Heart right ventricle (tissue), 16 donors: ENCODE measurements around the gene MRPL28. TPM values are rescaled to one million over a fixed set of nuclear protein-coding genes. Genes with fewer than 3 reads are reported as not detected.
A peak's percentile ranks its signal among the peaks of the same experiment; 100 is the strongest.

Experiments used
- ATAC-seq, 8 donors: fragments of 200-7000 bp; cut with Tn5 transposase; one replicate each; pipeline ENCODE4 v1.9.1; 2020; ENCODE audit warnings: mild to moderate bottlenecking in 8 of 8, moderate library complexity in 8 of 8, moderate number of reproducible peaks in 1 of 8
- DNase-seq, 2 donors: peaks; one replicate each; pipeline ENCODE4 v3.0.0-alpha.2; 2020
- H3K27ac ChIP-seq, 10 donors: fragments of 200-600 bp; sonication (generic) in 2 of 10; one replicate each; pipeline versions ENCODE4 v1.5.0 to v1.8.0; 2020 to 2022; ENCODE audit warnings: mild to moderate bottlenecking in 3 of 10
- H3K27me3 ChIP-seq, 7 donors: fragments of 200-600 bp; one replicate each; pipeline ENCODE4 v1.8.0; 2021 to 2022; ENCODE audit warnings: mild to moderate bottlenecking in 2 of 7
- H3K36me3 ChIP-seq, 9 donors: fragments of 200-600 bp; sonication (generic) in 1 of 9; one replicate each; pipeline versions ENCODE4 v1.5.0 to v1.8.0; 2020 to 2022; ENCODE audit warnings: mild to moderate bottlenecking in 2 of 9
- H3K4me1 ChIP-seq, 9 donors: fragments of 200-600 bp; sonication (generic) in 1 of 9; one replicate each; pipeline versions ENCODE4 v1.5.0 to v1.8.0; 2020 to 2022; ENCODE audit warnings: mild to moderate bottlenecking in 4 of 9
- H3K4me3 ChIP-seq, 10 donors: fragments of 200-600 bp; sonication (generic) in 2 of 10; one replicate each; pipeline versions ENCODE4 v1.5.0 to v1.8.0; 2020 to 2022; ENCODE audit warnings: mild to moderate bottlenecking in 7 of 10, moderate library complexity in 2 of 10
- H3K9me3 ChIP-seq, 11 donors: fragments of 200-600 bp in 10 of 11; sonication (generic) in 2 of 11; one replicate each; pipeline versions ENCODE4 v1.5.0 to v1.8.0; 2013 to 2022; ENCODE audit warnings: mild to moderate bottlenecking in 2 of 11, control low read depth in 1 of 11, moderate library complexity in 1 of 11
- CTCF ChIP-seq, 9 donors: fragments of 200-600 bp; sonication (generic) in 2 of 9; IDR thresholded peaks; one replicate each; pipeline versions ENCODE4 v1.5.0 to v1.8.0; 2021 to 2022; ENCODE audit warnings: antibody characterized with exemption in 9 of 9, mild to moderate bottlenecking in 5 of 9, moderate library complexity in 1 of 9
- WGBS, 2 donors: extraction: QIAGEN DNeasy Blood & Tissue Kit; methylation state at CpG; one replicate each; pipeline ENCODE4 v1.1.7; 2013; ENCODE audit warnings: inconsistent platforms in 1 of 2; 5-methylcytosine and 5-hydroxymethylcytosine counted together
- intact Hi-C, 10 donors: fragments of 100-400 bp; cut with DNase I; formaldehyde crosslinking; loops; one replicate each; pipeline versions ENCODE4 v1.11.1 to v1.14.2; 2022
- polyA plus RNA-seq, 2 donors: library from polyadenylated mRNA; stranded (reverse); fragments of 200-250 nt; gene quantifications; one replicate each; pipeline ENCODE4 v1.2.3, GENCODE V29; 2013
- total RNA-seq, 10 donors: library from RNA; stranded (reverse); fragmentation: NEBNext Ultra II Directional in 3 of 10; extraction: Animal tissue kit (Norgen Biotek cat#: 25700) in 3 of 10; gene quantifications; one replicate each; pipeline versions ENCODE4 v1.2.1 to v1.2.4, GENCODE V29; 2021 to 2023
- donor health status: Arrhythmogenic right ventricular cardiomyopathy.
- donor health status: ischemic (EF 13 %, LVEDD 7.1; RV severe dilation, severe dysfunction).
- donor health status: healthy with polysubstance abuse.
- donor health status: DM: no; HTN: yes; CAD: no.
- donor health status: DM: no; HTN: no; CAD: no.
- donor health status: ischemic (EF 25% LVEDD 6.9; RV normal size, moderate dysfunction).
- donor health status: ischemic (EF 25% LVEDD 5.7; RV mildly dilated, moderate dysfunction).
- donor health status: healthy.
- donor health status: DM: yes; HTN: yes; CAD: no.
- donor health status: Ischemic cardiomyopathy.
- donor health status: ischemic (EF 35%, LVEDD 5.7; RV mildly dilated, moderate dysfunction).
- donor health status: nonischemic (EF 11% LVEDD 7.7; RV severe dilation, severe dysfunction).
- donor health status: DM: yes; HTN: yes; CAD: no.
- donor health status: PGD.
- donor health status: ischemic (EF 29% LVEDD 5.4; RV normal size, mild dysfunction).
- donor health status: nonischemic (EF 23%, LVEDD 6.1; RV moderate dilation, normal function).

MRPL28 gene
- total and polyA plus RNA-seq, 12 donors: 64.9 to 169 (median 75.8) TPM

- DNase-seq (peak; percentile 96 to 98), ATAC-seq (peak; percentile 89 to 93 (median 91))
- TF ChIP-seq CTCF (IDR thresholded peaks at IDR 0.05): peak in 8 of 9 donors; percentile 24 to 83 (median 58)
- H3K4me3 ChIP-seq: peak within 1 kb of the TSS; percentile 53 to 97 (median 84)
- H3K4me1 ChIP-seq: peaks cover under 1 to 33% (median 21%) of the 10 kb centered on the region in 9 donors
- intact Hi-C loops: loop anchor here in 3 of 10 donors (2.0 kb wide), 2 partner anchors 19 to 23 kb away; partner anchors contain the start of gene RAB11FIP3 (in 2 of the 3)
- no peaks in the 10 kb centered on the region for H3K27me3 ChIP-seq
- H3K36me3 ChIP-seq: peaks cover 0 to 14% (median 0%) of the 10 kb centered on the region in 9 donors
- WGBS, 2 donors: 0 to 1% methylated on average over 71 to 91 of the region's 91 CpGs
- peak within 1 kb of the TSS; percentile 51 to 97 (median 92) for H3K27ac ChIP-seq
- H3K9me3 ChIP-seq: no peaks in the 10 kb centered on the region
Observed at GRCh38 chr16:401468-402348, 31.4 kb upstream of the MRPL28 start, which contains the start of gene DECR2. TSS of gene DECR2 (plus strand) at chr16:401885. CDS start at chr16:401964, 79 bp downstream.

- peak overlapping the region in 6 of 10 donors; percentile 89 to 97 (median 93) for H3K27ac ChIP-seq
- H3K4me3 ChIP-seq: peak overlapping the region in 4 of 10 donors; percentile 76 to 96 (median 92)
- WGBS, 2 donors: 68 to 76% methylated on average over 10 of the region's 10 CpGs
- no peak for ATAC-seq
- no peak for TF ChIP-seq CTCF (IDR thresholded peaks at IDR 0.05)
- H3K36me3 ChIP-seq: peaks cover 0 to 14% (median 0%) of the 10 kb centered on the region in 9 donors
- intact Hi-C loops: loop anchor here in 2 of 10 donors (2.0 kb wide), 2 partner anchors 17 to 25 kb away; partner anchors contain the start of gene RAB11FIP3 (in 1 of the 2)
- no peak for DNase-seq
- peaks cover 2 to 43% (median 29%) of the 10 kb centered on the region in 9 donors for H3K4me1 ChIP-seq
- H3K9me3 ChIP-seq: no peaks in the 10 kb centered on the region
- no peaks in the 10 kb centered on the region for H3K27me3 ChIP-seq
Observed at GRCh38 chr16:400061-400591, 29.8 kb upstream of the MRPL28 start.

GRCh38 chr16:399340-400019 lies 29.1 kb upstream of the MRPL28 start:
- DNase-seq (no peak), ATAC-seq (no peak)
- intact Hi-C loops: loop anchor here in 2 of 10 donors (2.0 to 10.0 kb wide), 3 partner anchors 17 to 85 kb away; partner anchors contain the start of gene RAB11FIP3 (in 1 of the 2)
- H3K4me3 ChIP-seq: no peak overlapping the region
- no peak for TF ChIP-seq CTCF (IDR thresholded peaks at IDR 0.05)
- no peaks in the 10 kb centered on the region for H3K9me3 ChIP-seq
- peaks cover 2 to 43% (median 29%) of the 10 kb centered on the region in 9 donors for H3K4me1 ChIP-seq
- H3K36me3 ChIP-seq: peaks cover 0 to 14% (median 0%) of the 10 kb centered on the region in 9 donors
- H3K27ac ChIP-seq: peak overlapping the region in 2 of 10 donors; percentile 93 to 97
- 83% methylated on average over 22 of the region's 22 CpGs for WGBS, 2 donors
- H3K27me3 ChIP-seq: no peaks in the 10 kb centered on the region
